GM18909 (cell line): ENCODE results near the gene ATP8B4.

Experiments used
- ATAC-seq: cut with Tn5 transposase; IDR thresholded peaks from one replicate; pipeline ENCODE4 v1.9.1; 2021; ENCODE audit warnings: mild to moderate bottlenecking; ENCODE audit not compliant: unreplicated experiment, poor library complexity

The ATP8B4 gene

DNA sequence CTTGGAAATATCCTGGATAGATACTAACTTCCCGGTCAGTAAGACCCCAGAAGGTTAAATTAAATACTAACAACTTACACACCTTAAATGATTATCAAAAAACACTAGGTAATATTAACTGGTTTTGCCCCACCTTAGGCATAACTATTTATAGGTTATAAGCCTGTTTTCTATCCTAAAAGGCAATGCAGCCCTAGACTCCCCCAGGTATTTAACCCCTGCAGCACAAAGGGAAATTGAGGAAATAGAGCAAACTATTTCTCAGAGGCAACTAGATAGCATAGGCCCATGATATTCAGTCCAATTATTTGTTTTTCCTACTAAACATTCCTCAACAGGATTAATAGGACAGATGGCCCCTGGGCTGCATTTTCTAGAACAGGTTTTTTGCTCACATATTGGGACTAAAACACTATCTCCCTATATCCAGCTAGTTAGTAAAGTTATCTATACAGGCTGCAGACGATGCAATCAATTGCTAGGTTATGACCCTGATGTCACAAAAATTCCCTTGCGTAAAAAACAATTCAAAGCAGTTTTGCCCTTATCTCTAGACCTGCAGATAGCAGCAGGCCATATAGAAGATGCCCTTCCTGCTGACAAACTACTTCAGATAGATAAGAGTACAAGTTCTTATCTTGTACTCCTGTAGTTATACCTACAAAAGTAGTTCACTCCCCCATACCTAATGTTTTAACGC lies 276.9 kb downstream of the ATP8B4 start:
- ATAC-seq, result no peak

DNA sequence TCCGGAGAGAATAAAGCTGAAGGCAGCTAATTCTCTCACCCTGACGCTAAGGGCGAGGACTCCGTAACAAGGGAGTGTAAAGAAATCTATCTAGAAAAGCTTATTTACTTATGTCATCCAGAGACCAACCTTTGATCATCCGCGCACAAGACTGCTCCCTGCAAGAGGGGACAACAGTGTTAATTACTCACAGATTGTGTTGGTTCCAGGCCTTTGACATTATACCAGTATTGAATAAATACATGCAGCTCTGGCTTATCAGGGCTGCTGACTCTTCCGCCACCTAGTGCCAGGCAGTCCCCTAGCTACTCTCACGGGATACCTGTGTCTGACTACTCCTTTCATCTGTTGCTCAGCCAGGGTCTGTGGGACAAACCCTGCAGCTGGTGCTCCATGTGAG lies 286.5 kb downstream of the ATP8B4 start:
- no peak for ATAC-seq

DNA sequence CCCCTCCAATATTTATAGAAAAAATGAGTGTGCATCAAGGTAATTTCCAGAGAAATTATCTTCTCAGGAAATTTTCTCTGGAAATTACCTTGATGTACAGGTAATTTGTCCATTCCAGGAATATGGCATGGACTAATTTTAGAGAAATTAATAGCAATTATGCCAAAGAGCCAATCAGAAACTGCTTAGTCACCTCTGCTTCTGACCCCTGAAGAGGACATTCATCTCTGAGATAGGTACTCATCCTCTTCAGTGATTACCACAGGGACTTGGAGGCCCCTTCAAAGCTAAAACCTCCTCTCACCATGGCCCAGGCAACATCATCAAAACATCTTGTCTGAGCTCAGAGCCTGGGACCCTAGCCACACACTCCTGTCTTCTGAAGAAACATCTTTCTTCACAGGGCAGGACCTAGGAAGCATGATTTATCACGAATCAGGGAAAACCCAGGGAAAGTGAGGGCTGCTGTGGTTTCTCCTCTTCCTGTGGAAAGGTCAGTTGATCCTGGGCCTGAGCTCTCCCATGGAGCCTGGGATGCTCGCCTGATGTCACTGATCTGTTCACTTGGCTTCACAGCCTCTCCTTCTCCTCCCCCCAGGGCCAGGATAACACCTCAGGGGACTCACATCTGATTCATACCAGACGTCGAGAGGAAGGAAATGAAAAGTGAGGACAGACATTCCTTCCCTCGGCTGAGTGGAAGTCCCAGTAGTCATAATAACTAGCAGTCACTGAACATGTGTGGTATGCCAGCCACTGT lies 287.6 kb downstream of the ATP8B4 start:
- ATAC-seq, result no peak

DNA sequence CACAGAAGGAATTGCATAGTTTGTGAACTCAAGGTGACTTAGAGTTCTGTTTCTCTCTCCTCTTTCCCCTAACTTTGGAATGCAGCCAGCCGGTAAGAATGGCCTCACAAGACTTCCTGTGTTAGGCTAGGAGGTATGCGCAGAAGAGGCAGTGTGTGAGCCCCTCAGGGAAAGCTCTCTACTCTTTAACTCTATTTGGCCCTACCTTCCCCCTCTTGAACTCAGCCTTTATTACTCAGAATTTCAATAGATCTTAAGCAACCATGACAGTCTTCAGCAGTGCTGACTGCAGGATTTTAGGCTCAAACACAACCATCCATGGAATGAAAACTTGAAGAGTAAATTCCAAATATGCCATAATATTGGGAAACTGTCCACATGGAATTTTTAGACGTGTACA lies 288.6 kb downstream of the ATP8B4 start:
- no peak for ATAC-seq

DNA sequence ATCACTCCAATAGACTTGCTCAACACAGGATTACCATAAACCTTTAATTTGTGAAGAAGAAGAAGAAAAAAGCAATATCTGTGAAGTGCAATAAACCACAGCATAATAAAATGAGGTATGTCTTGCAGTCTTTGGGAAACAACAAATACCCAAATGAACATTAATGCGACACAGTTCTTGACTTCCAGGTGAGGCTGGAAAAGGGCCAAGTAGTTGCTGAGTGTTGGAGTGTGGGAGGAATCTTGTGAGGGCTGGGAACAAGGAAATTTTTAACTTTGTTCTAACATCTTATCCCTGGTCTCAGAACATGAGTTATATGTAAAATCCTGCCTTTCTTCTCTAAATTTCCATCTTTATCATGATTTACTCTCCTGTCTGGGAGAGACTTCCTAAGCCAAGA lies 291.7 kb downstream of the ATP8B4 start:
- ATAC-seq, result no peak

DNA sequence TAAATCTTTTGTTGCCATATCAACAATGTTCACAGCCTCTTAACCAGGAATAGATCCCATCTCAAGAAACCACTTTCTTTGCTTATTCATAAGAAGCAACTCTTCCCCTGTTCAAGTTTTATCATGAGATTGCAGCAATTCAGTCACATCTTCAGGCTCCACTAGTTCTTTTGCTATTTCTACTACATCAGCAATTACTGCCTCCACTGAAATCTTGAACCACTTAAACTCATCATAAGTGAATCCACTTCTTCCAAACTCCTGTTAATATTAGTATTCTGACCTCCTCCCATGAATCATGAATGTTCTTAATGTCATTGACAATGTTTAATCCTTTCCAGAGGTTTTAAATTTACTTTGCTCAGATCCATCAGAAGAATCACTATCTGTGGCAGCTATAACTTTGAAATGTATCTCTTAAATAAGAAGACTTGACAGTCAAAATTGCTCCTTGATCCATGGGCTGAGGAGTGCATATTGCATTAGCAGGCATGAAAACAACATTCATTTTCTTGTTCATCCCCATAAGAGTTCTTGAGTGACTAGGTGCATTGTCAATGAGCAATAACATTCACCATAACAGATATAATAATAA lies 292.3 kb downstream of the ATP8B4 start:
- no peak for ATAC-seq

DNA sequence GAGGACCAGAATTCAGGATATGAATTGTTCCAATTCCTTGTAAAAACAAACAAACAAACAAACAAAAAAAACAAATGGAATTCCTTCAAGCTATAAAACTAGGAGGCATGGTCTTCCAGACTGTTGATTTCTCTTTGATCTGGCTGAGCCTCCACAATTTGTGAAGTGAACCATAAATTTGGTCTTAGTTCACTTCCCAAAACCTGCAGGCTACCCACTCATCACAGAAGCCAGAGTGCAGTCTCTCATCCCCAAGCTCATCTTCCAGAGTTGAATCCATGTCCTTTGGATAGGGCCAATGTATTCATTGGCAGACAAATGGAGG lies 294.3 kb downstream of the ATP8B4 start:
- ATAC-seq, result no peak

DNA sequence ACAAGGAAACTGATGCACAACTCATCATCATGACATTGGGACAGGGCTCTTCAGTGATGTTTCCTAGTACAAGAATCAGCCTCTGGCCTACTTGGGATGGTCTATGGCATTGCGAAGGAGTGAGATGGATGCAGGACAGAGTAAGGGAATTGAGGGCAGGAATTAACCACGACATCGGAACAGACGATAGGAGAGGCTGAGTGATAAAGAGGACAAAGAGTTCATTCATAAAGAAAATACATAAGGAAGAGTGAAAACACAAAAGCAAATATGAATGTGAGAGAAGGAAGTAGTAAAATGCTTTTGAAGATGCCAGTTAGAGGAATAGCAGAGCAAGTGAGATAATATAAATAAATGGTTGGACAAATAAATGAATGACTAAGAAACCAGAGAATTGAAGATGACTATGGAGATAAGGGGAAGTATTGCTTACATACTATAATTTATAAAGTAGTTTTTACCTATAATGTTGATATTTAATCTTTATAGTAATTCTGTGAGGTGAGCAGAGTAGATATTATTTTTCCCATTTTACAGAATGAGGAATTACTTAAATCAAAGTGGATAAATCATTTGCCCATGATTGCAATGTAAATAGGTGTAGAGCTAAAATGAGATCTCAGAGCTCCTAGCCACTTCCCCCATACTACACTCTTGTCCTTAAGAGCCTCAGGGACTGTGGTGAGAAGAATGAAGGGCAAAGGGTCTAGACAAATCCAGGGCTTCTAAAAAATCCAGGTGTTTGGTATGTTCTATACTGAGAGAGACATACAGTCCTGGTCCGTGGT lies 294.9 kb downstream of the ATP8B4 start:
- no peak for ATAC-seq

DNA sequence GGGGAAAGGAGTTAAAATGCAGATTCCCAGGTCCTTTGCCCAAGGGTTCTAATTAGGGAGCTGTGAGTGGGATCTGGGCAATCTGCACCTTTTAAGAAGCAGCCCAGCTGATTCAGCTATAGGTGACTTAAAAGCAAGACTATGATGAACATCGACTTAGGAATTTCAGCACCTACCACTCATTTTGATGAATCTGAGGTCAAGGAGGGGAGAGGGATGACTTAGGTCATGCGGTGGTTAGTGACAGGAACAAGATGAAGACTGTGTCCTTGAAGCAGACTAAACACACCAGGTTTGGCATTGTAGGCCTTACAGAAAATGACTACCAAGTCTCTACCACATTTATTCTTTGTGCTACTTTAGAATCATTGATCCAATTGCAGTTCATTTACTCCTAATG lies 301.9 kb downstream of the ATP8B4 start:
- ATAC-seq, result no peak

DNA sequence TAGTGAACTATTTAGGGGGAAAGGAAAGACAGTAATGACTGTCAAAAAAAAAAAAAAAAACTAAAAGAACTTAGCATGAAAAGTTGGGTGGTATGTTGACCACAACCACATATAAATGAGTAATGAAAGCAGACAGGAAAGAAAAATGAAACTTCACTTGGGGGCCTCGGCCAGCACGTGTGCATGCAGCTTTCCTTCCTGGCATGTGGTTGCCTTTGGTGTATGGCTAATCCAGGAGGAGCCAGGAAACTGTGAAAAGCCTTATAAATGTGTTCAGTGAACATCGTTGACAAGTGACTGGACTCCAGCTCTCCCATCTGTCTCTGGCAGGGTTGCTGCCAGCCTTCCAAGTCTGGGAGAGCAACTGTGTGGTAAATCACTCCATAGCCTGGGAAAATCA lies 303.1 kb downstream of the ATP8B4 start:
- ATAC-seq, result peak; percentile 83

DNA sequence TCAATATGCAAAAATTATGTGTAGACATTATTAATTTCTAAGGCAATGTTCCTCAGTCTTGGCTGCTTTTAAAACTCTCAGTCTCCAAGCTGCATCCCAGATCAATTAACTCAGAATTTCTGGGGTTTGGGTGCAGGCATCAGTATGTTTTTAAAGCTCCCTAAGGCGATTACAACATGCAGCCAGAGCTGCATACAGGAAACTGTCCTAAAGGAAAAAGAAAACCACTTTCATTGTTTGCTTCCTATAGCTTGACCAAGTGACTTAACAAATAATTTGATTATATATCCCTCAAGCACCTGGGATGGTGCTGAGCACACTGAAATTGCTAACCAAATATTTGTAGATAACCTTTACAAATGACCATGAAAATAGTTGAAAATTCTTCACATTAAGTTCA lies 303.5 kb downstream of the ATP8B4 start:
- no peak for ATAC-seq

DNA sequence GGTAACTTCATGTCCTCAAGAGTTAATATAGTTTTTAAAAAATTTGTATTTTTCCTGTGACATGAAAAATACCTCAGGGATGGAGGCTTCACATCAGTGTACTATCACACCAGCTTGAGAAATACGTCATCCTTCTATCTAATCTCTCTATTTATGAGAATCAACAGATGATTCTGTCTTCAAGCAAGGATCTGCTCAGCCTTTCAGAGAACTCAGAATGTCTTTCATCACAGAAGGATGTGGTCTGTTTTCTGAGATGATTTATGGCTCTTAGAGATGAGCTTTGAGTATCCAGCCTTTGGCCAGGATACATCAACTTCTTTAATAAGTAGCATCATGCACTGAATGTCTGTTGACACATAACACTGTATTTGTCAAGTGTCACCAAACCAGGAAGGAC lies 304.3 kb downstream of the ATP8B4 start:
- ATAC-seq, result no peak

DNA sequence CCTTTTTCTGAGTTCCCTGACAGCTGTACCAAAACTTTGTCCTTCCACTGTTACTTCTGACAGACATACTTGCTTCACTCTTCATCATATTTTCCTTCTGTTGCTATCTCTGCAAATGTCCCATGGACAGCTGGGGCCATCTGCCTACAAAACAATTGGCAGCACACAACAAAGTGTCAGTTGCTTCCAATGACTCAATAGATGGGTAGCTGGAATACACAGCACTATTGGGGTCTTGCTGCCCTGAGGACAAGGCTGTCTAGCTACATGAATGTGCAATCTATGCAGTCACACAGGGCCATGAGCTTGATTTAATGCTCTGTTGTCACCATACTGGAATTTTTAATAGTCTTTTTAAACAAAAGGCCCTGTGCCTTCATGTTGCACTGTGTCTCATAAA lies 305.4 kb downstream of the ATP8B4 start:
- ATAC-seq, result no peak

DNA sequence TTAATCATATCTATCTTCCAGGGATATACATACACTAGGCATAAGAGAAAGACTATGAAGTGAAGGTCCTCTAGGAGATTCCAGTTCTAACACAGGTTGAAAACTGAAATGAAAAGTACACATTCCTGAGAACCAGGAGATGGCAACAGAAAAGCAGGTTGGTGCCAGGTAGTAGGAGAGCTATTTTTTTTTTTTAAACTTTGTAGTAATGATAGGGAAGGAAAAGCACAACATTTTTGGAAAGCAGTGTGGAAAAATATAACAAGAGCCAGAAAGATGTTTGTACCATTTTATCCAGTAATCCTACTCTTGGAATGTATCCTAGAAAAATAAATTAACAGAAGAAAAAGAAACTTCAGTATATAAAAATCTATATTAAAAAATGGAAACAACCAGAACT lies 308.3 kb downstream of the ATP8B4 start:
- ATAC-seq, result no peak

DNA sequence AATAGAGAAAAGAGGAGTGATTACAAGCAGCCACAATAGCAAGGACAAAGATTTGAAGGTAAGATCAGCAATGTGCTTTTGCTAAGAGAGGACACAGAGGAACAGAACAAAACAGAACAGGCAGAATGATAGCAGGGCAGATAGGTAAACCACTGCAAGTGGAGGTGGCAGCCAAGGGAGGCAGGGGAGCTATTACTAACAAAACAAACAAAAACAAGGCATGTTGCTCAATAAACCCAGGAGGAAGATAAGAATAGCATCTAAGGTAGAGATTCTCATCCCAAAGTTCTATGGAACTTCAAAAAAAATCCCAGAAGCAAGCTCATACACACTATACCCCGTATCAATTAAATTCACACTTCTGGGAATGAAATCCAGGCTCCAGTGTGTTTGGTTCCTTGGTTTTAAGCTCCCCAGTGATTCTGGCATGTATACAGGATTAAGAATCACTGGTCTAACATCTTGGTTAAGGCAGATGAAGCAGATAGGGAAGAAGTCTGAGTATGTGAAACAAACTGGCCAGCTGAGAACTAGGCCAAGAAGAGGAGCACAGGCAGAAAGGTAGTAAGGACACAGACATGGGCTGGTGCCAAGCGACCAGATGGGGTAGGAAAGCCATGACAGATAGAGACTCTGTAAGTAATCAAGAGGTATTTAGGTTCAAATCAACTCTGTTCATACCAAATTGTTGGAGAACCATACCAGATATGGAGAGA lies 309.0 kb downstream of the ATP8B4 start:
- ATAC-seq, result no peak

DNA sequence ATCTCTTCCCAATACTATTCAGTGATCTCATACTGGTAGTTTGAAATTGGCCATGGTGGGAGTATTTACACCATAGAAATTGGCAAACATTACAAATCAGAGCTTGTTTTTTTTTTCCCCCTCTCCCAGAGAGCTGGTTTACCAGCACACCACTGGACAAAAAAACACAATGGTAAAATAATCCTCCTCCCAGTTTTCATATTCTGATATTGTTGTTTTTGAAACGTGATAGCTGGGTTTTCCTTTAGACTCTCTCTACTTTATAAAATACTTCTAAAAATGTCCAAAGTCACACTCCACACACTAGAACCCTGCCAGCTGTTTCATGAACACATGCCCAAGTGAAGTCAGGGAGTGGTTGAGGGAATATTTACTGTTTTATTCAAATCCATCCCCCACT lies 310.7 kb downstream of the ATP8B4 start:
- no peak for ATAC-seq
